Measurements from ENCODE around the gene CYTH4.
A peak's percentile ranks its signal among the peaks of the same experiment; 100 is the strongest.
"Not testable (repeated sequence)": the region's sequence is repeated elsewhere in the genome, so short reads cannot be mapped to it uniquely, and the experiment has no call there.

The CYTH4 gene

GRCh38 chr22:37249986-37250385 is 32.3 kb upstream of the CYTH4 start:
- no peak for DNase-seq

DNA sequence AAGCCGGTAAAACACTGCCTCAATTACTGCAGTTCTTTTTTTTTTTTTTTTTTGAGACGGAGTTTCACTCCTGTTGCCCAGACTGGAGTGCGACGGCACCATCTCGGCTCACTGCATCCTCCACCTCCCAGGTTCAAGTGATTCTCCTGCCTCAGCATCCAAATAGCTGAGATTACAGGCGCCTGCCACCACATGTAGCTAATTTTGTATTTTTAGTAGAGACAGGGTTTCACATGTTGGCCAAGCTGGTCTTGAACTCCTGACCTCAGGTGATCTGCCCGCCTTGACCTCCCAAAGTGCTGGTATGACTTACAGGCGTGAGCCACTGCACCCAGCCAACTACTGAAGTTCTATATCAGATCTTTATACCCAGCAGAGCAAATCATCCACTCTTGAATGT is 30.5 kb upstream of the CYTH4 start:
- not testable (repeated sequence) for DNase-seq

- no peak for DNase-seq
Observed at GRCh38 chr22:37253126-37253660, 29.1 kb upstream of the CYTH4 start.

DNA sequence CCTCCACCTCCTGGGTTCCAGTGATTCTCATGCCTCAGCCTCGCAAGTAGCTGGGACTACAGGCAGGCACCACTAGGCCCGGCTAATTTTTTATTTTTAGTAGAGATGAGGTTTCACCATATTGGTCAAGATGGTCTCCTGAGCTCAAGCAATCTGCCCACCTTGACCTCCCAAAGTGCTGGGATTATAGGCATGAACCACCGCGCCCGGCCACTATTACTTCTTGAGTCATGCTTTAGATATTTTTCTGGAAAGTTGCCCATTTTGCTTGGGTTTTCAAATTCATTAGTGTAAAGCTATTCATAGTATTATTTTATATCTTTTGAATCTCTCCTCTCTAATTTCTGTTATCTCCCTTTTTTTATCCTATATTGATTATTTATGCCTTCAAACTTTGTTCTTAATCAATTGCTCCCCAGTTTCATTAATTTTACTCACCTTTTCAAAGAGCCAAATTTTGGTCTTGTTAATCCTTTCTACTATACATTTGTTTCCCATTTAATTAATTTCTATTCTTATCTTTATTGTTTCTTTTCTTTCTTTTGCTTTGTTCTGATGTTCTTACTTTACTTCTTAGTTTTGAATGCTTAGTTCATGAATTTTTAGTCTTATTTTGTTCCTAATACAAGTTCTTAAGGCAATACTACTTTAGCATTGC is 28.0 kb upstream of the CYTH4 start:
- DNase-seq: no peak

- DNase-seq: no peak
Observed at GRCh38 chr22:37254867-37255233, 27.5 kb upstream of the CYTH4 start.

DNA sequence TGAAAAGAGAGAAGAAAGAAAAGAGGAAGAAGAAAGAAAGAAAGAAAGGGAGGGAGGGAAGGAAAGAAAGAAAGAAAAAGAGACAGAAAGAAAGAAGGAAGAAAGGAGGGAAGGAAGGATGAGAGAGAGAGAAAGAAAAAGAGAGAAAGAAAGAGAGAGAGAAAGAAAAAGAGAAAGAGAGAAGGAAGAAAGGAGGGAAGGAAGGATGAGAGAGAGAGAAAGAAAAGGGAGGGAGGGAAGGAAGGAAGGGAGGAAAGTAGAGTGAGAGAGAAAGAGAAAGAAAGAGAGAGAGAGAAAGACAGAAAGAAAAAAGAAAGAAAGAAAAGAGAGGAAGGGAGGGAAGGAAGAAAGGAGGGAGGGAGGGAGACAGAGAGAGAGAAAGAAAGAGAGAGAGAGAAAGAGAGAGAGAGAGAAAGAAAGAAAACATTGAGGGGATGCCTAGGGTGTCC is 26.7 kb upstream of the CYTH4 start:
- no peak for DNase-seq

DNA sequence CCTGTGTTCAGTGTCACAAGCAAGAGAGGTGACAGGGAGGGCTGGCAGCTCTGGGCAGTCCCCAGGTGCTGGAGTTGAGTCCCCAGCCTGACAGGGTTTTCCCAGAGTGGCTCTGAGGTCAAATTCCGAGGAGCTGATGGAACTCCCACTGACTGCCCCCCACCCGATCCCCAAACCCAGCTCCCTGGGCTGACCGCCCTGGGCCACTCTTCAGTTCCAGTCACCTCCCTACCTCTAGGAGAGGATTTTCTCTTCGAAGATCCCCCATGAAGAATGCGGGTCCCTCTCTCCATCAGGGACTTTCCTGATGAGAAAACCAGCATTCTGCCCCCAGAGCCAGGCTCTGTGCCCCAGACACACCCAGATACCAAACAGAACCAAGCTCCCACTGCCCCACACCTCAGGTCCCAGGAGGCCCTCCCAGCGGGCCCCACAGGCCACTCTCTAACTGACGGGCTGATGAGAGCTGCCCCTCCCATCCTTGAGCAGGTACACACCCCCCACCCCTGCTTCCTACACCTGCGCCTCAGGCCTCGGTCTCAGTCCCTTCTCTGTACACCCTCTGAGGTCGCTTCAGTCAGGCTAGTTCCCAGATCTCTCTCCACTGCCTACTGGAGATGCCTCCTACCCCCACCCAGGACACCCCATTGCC is 26.1 kb upstream of the CYTH4 start:
- no peak for DNase-seq

GRCh38 chr22:37258005-37258752 is 24.1 kb upstream of the CYTH4 start:
- no peak for DNase-seq

DNA sequence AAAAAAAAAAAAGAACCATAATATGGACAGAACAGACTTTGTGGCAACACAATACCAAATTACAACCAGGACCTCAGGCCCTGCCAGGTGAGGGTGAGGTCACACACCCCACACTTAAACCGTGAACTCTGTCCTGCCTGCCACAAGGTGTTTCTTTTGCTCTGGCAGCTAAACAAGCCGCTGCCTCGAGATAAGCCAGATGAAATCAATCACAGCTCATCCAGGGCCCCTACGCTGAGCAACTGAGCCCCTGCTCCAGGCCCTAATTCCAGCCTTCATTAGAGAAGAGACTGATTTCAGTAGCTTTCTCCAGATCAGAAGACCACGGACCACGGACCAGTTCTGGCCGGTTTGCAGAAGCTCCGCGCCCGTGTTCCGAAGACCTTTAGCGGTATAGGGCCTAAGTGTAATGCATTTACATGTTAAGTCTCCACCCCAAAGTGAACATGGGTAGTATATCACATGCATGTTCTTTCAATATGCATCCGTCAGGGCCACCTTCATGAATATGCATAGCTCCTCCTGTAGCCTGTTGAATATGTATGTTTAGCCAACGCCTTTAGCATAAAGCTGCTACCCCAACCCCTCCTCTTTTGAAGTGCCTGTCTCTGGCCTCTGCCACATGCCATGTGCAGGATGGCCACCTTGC is 23.4 kb upstream of the CYTH4 start:
- no peak for DNase-seq

DNA sequence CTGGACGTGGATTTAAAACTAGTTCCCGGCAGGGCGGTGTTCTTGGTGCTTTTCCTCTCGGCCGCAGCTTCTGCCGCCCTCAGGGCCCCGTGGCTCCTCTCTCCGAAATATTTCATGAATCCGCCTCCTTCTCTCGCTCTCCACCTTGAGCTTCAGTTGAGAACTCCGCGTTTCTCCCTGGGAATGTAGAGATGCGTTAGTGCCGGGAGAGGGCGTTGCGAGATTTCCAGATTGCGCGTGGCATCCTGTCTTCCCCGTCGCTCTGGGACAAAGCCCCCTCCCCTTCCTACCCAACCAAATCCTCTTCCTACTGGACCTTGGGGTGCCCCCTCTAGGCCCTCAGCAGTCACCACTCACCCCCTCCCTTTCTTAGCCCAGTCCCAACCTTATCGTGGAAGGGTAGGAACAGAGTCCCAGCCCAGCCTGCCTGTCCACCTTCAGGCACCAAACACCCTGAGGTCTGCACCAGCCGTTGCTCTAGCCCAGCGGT is 22.7 kb upstream of the CYTH4 start:
- DNase-seq: no peak

DNA sequence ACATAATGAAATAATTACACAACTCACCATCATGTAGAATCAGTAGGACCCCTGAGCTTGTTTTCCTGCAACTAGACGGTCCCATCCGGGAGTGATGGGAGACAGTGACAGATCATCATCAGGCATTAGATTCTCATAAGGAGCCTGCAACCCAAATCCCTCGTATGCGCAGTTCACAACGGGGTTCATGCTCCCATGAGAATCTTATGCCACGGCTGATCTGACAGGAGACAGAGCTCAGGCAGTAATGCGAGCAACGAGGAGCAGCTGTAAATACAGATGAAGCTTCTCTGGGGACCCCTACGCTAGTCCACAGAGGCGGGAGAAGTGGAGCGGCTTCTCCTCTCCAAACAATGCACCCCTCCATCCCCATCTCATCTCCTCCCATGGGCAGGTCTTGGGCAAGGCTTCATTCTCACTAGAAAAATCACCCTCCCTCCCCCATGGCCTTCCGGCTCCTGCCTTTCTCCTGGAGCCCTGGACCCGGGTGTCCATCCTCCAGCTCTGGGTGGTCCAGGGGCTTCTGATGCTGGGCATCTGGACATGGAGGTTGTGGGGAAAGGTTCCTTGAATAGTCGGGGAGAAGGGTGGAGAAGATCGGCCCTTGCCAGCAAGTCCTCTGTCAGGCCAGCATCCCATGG is 22.0 kb upstream of the CYTH4 start:
- no peak for DNase-seq

DNA sequence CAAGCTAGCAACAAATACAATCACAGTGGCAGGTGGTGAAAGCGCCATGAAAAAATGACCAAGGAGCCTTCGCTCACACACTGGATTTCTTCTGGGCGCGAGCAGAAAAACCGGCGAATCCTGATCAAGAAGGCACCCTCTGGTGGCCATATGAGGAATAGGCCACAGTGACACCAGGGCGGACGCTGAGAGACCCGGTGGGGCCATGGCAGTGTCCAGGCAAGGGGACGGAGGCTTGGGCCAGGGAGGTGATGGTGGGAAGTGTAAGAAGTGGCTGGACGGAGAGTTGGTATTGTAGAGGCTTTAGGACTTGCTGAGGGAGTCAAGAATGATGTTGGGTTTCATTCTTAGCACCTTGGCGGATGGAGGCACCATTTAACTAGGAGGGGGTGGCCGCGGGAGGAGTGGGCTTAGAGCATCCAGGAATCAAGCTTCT is 21.4 kb upstream of the CYTH4 start:
- DNase-seq: peak; percentile 2

DNA sequence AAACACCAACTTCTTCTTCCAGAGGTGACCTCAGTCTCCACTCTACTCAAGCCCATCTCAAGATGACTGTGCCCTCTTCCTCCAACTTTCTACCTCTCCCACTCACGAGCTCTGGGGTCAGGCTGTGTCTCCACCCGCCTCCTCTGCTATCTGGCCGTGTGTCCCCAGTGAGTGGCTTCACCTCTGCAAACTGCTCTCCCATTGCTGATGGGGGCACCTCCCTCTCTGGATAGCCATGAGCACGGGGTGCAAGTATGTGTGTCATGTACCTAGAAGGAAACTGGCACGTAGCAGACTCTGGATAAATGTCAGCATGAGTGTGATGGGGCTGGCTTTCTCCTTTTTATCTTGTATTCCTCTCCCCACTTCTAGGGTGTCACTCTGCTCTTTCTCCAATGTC is 20.0 kb upstream of the CYTH4 start:
- no peak for DNase-seq

GRCh38 chr22:37263966-37264887 is 18.1 kb upstream of the CYTH4 start:
- DNase-seq: no peak

DNA sequence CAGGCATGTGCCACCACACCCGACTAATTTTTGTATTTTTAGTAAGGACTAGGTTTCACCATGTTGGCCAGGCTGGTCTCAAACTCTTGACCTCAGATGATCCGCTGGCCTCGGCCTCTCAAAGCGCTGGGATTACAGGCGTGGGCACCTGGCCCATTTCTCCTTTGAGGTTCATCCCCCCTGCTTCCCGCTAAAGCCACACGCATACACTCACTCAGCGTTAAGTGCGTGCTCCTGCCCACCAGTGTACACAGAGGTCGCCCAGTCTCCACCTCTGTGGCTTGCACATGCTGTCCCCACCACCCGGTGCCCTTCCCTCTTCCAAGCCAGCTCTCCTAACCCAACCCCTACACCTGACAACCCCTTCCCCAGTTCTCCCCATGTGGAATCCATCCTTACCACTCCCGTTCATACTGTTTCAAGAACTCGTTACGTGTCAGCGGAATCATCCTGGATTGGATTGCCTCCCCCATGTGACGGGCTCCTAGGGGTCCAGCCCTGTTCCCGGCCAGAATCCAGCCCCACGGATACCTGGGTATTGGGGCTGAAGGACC is 15.7 kb upstream of the CYTH4 start:
- no peak for DNase-seq

DNA sequence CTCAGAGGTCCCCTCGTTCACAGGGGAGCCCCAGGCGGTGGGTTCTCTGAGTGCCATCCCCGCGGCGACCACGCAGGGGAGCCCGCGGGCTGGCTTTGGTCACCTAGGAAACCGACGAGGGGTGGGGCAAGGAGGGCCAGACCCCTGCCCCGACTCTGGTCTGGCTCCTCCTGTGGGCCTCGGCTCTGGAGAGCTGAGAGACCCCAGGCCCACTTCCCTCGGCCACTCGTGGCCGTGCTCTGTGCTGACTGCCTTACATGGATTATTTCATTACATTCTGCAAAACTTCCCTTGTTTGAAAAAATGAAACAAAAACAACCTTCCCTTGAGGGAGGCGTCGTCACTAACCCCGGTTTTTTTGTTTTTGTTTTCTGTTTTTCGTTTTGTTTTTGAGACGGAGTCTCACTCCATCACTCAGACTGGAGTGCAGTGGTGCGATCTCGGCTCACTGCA is 15.1 kb upstream of the CYTH4 start:
- no peak for DNase-seq

DNA sequence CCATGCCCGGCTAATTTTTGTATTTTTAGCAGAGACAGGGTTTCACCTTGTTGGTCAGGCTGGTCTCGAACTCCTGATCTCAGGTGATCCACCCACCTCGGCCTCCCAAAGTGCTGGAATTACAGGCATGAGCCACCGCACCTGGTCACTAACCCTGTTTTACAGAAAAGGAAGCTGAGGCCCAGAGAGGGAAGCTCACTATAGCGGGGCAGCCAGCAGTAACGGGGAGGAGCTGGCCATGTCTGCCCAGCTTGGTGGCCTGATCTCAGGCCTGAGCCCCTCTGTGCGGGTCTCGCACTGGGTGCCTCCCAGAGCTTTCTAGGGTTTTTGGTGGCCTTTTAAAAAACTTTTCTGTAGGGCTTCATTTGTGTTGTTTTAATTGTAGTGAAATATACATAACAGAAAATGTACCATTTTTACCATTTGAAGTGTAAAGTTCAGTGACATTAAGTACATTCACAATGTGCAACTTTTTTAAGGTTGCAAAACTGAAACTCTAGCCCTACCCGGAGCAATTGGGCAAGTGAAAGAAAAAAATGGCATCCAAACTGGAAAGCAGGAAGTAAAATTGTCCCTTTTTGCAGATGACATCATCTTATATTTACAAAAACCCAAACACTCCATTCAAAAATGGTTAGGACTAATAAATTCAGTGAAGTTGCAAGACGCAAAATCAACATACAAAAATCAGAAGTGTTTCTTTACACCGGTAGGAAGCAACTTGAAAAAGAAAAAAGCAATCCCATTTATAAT is 14.5 kb upstream of the CYTH4 start:
- no peak for DNase-seq

- DNase-seq: no peak
Observed at GRCh38 chr22:37269936-37270678, 12.2 kb upstream of the CYTH4 start.

- DNase-seq: no peak
Observed at GRCh38 chr22:37270928-37271650, 11.2 kb upstream of the CYTH4 start.

Measured in NCI-H510A treated with DMSO at 0.1 percent for 48 hours (cell line).